Measurements from ENCODE around the gene NOP58.

Gene NOP58

DNA sequence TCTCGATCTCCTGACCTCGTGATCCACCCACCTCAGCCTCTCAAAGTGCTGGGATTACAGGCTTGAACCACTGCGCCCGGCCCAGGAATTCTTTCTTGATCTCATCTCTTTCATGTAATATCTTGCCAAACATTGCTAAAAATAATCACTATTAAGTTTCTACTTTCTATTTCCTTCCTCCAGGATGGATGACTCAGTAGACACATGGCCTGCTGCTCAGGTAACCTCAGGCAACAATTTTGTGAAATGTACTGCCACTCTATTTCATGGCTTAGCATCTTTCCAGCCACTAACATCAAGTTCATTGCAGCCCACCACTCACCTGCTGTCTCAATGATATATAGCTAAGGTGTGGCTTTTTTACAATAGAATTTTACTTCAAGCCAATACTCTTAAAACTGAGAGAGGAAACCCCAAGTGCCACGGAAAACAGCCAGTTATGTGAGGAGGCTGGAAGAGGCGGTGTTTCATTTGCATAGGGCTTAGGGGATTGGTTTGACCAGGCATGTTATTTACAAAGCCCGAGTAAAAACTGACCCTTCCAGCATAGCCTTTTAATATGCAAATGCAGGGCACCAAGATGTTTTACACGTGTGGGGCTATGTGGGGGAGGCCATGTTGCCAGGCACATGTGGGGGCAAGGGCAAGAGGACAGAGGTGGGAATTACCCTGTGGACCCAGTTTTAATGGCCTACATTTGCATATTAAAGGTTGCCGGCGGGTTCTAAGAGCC lies 15.9 kb upstream of the NOP58 start:
- Histone ChIP-seq H3K27ac (ENCODE audit: poor library complexity, severe bottlenecking) (peak overlapping the region; percentile 76), H3K9me3 (ENCODE audit: severe bottlenecking) (no peaks in the 10 kb centered on the region), H3K36me3 (ENCODE audit: low read depth) (no peaks in the 10 kb centered on the region), H3K4me1 (ENCODE audit: insufficient read depth, poor library complexity, severe bottlenecking) (peaks cover 6% of the 10 kb centered on the region), H3K27me3 (ENCODE audit: insufficient read depth, poor library complexity, severe bottlenecking) (no peaks in the 10 kb centered on the region), H3K4me3 (ENCODE audit: severe bottlenecking) (no peak overlapping the region)
- peak; percentile 94 for ATAC-seq (ENCODE audit: low read depth)
- peak; percentile 69 for DNase-seq (ENCODE audit: low spot score)
- TF ChIP-seq, protein P1, sequence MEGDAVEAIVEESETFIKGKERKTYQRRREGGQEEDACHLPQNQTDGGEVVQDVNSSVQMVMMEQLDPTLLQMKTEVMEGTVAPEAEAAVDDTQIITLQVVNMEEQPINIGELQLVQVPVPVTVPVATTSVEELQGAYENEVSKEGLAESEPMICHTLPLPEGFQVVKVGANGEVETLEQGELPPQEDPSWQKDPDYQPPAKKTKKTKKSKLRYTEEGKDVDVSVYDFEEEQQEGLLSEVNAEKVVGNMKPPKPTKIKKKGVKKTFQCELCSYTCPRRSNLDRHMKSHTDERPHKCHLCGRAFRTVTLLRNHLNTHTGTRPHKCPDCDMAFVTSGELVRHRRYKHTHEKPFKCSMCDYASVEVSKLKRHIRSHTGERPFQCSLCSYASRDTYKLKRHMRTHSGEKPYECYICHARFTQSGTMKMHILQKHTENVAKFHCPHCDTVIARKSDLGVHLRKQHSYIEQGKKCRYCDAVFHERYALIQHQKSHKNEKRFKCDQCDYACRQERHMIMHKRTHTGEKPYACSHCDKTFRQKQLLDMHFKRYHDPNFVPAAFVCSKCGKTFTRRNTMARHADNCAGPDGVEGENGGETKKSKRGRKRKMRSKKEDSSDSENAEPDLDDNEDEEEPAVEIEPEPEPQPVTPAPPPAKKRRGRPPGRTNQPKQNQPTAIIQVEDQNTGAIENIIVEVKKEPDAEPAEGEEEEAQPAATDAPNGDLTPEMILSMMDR (IDR thresholded peaks at IDR 0.05; ENCODE audit: poor library complexity, severe bottlenecking): no peak

DNA sequence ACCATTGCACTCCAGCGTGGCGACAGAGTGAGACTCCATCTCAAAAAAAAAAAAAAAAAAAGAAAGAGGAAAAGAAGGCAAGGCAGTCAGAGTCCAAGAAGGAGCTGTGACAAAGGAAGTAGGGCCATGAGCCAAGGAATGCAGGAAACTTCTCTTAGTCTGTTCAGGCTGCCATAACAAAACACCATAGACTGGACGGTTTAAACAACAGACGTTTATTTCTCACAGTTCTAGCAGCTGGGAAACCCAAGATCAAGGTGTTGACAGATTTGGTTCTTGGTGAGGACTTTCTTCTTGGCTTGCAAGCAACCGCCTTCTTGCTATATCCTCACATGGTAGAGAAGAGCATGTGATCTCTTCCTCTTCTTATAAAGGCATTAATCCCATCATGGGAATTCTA lies 14.1 kb upstream of the NOP58 start:
- Histone ChIP-seq H3K4me3 (ENCODE audit: severe bottlenecking) (no peak overlapping the region), H3K27ac (ENCODE audit: poor library complexity, severe bottlenecking) (no peak overlapping the region), H3K4me1 (ENCODE audit: insufficient read depth, poor library complexity, severe bottlenecking) (peaks cover 6% of the 10 kb centered on the region), H3K27me3 (ENCODE audit: insufficient read depth, poor library complexity, severe bottlenecking) (no peaks in the 10 kb centered on the region), H3K36me3 (ENCODE audit: low read depth) (no peaks in the 10 kb centered on the region), H3K9me3 (ENCODE audit: severe bottlenecking) (no peaks in the 10 kb centered on the region)
- TF ChIP-seq, protein P1 (IDR thresholded peaks at IDR 0.05; ENCODE audit: poor library complexity, severe bottlenecking): no peak
- DNase-seq (ENCODE audit: low spot score): no peak
- no peak for ATAC-seq (ENCODE audit: low read depth)

DNA sequence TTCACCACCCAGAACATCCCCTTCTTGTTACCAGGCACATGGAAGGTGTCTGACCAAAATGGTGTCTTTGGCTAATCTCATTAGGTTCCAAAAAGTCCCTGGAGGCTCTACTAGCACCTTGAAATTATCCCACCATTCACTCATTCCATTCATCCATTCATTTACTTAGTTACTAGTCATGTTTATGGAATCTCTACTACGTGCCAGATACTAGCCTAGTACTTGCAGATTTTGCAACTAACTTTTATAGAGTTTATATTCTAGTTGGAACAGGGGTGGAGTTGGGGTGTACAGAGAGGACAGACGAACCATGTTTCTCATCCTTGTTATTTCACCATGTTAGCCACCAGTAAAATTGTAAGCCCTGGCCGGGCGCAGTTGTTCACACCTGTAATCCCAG lies 4.0 kb upstream of the NOP58 start:
- H3K9me3 ChIP-seq (ENCODE audit: severe bottlenecking): no peaks in the 10 kb centered on the region
- peak; percentile 15; the same call in 2 of the 3 replicates for ATAC-seq (ENCODE audit: low read depth)

DNA sequence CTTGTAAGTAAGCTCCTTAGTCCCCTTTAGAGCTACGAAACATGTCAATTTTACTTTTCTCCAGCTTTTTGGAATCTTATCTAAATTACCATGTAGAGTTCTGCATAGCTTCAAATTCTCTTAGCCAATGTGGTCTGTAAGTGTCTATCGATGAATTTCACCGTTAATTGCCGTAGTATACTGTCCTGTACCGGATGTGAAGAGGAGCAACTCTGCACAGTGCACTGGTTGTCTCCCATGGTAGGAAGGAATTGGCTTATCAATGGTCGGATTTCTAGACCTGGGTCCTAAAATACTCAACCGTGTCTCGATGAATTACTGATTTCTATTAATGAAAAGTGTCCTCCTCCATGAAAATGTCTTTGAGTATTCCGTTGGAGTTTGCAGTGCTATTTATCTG lies 1.9 kb downstream of the NOP58 start:
- H3K9me3 ChIP-seq (ENCODE audit: severe bottlenecking): no peaks in the 10 kb centered on the region
- DNase-seq (ENCODE audit: low spot score): no peak
- ATAC-seq (ENCODE audit: low read depth): 0 out of 3 replicates have a peak, but pooled peaks have one; percentile 26
- peaks cover 19% of the 10 kb centered on the region for H3K4me1 ChIP-seq (ENCODE audit: insufficient read depth, poor library complexity, severe bottlenecking)
- H3K36me3 ChIP-seq (ENCODE audit: low read depth): peaks cover 44% of the 10 kb centered on the region
- H3K4me3 ChIP-seq (ENCODE audit: severe bottlenecking): peak overlapping the region; percentile 79
- H3K27ac ChIP-seq (ENCODE audit: poor library complexity, severe bottlenecking): no peak overlapping the region
- H3K27me3 ChIP-seq (ENCODE audit: insufficient read depth, poor library complexity, severe bottlenecking): no peaks in the 10 kb centered on the region
- TF ChIP-seq, protein P1 (IDR thresholded peaks at IDR 0.05; ENCODE audit: poor library complexity, severe bottlenecking): no peak

More for the DNA sequence above, 4.0 kb upstream of the NOP58 start:
- no peak for DNase-seq (ENCODE audit: low spot score)
- peak overlapping the region; percentile 5 for H3K27ac ChIP-seq (ENCODE audit: poor library complexity, severe bottlenecking)
- TF ChIP-seq, protein P1 (IDR thresholded peaks at IDR 0.05; ENCODE audit: poor library complexity, severe bottlenecking): no peak
- H3K27me3 ChIP-seq (ENCODE audit: insufficient read depth, poor library complexity, severe bottlenecking): no peaks in the 10 kb centered on the region
- peaks cover 3% of the 10 kb centered on the region for H3K4me1 ChIP-seq (ENCODE audit: insufficient read depth, poor library complexity, severe bottlenecking)
- no peak overlapping the region for H3K4me3 ChIP-seq (ENCODE audit: severe bottlenecking)
- H3K36me3 ChIP-seq (ENCODE audit: low read depth): peaks cover 8% of the 10 kb centered on the region

DNA sequence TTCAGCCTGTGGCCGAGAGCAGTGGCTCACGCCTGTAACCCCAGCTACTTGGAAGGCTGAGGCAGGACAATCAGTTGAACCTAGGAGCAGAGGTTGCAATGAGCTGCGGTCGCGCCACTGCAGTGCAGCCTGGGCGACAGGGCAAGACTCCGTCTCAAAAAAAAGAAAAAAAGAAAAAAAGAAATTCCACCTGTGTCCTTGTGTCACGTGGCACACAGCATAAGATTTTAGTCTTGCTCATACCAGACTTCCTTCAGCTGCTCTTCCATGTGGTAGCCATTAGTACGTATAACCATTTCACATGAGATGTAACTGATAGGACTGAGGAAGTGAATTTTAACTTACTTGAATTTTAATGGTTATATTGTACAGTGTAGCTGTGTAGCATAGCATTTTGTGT lies 4.0 kb downstream of the NOP58 start:
- Histone ChIP-seq H3K4me3 (ENCODE audit: severe bottlenecking) (no peak overlapping the region), H3K36me3 (ENCODE audit: low read depth) (peaks cover 56% of the 10 kb centered on the region), H3K27ac (ENCODE audit: poor library complexity, severe bottlenecking) (no peak overlapping the region), H3K9me3 (ENCODE audit: severe bottlenecking) (no peaks in the 10 kb centered on the region), H3K27me3 (ENCODE audit: insufficient read depth, poor library complexity, severe bottlenecking) (no peaks in the 10 kb centered on the region), H3K4me1 (ENCODE audit: insufficient read depth, poor library complexity, severe bottlenecking) (peaks cover 25% of the 10 kb centered on the region)
- ATAC-seq (ENCODE audit: low read depth) (no peak), DNase-seq (ENCODE audit: low spot score) (no peak)
- TF ChIP-seq, protein P1 (IDR thresholded peaks at IDR 0.05; ENCODE audit: poor library complexity, severe bottlenecking): no peak

All from RWPE2 (cell line).